RKO (cell line): Measurements from ENCODE around the gene WNT2B.

Experiments
- DNase-seq: peaks from one replicate; pipeline ENCODE4 v3.0.0-alpha.2; 2016; ENCODE audit warnings: low spot score

WNT2B gene

GRCh38 chr1:112576240-112576639, 67.5 kb downstream of the WNT2B start:
- DNase-seq, result no peak
